ENCODE measurements around the gene GABBR1. TPM values are rescaled to one million over a fixed set of nuclear protein-coding genes. Genes with fewer than 3 reads are reported as not detected.

GABBR1 gene
- total RNA-seq, 5 donors from 2014 or later (not counting 1 experiment from before 2014, with no cell fraction given): 48.0 to 82.7 (median 74.8) TPM

Other genes starting within 250 kb of the GABBR1 start
- gene OR12D2, start 237.6 kb downstream of the GABBR1 start, total RNA-seq: not detected
- gene OR12D1, start 218.3 kb downstream of the GABBR1 start, total RNA-seq: not detected
- gene OR10C1, start 193.9 kb downstream of the GABBR1 start, total RNA-seq: not detected
- gene OR11A1, start 176.1 kb downstream of the GABBR1 start, total RNA-seq: not detected
- not detected for gene OR2H1, start 176.0 kb downstream of the GABBR1 start, total RNA-seq
- not detected for gene MAS1L, start 145.2 kb downstream of the GABBR1 start, total RNA-seq
- gene UBD, start 73.5 kb downstream of the GABBR1 start, total RNA-seq: under 1 TPM in 1 of 5 donors, not detected in 4; 0.32 TPM
- not detected for gene OR2H2, start 48.1 kb downstream of the GABBR1 start, total RNA-seq
- gene MOG, start 23.9 kb upstream of the GABBR1 start, total RNA-seq: not detected
- gene ZFP57, start 48.0 kb upstream of the GABBR1 start, total RNA-seq: 1 to 10 TPM in 1 of 5 donors, not detected in 4; 1.0 TPM
- gene HLA-F, start 90.3 kb upstream of the GABBR1 start, total RNA-seq: 100 to 1,000 TPM; 600 to 951 (median 748) TPM
- gene HLA-G, start 194.6 kb upstream of the GABBR1 start, total RNA-seq: 1 to 10 TPM in 2 of 5 donors, under 1 TPM in 2, not detected in 1; 0.23 to 3.5 (median 0.86) TPM